HG03280 (cell line): ENCODE data around the gene PCNX2.

Experiments
- ATAC-seq: cut with Tn5 transposase; IDR thresholded peaks from one replicate; pipeline ENCODE4 v1.9.1; 2021; ENCODE audit warnings: mild to moderate bottlenecking, moderate library complexity; ENCODE audit not compliant: unreplicated experiment

PCNX2 gene

DNA sequence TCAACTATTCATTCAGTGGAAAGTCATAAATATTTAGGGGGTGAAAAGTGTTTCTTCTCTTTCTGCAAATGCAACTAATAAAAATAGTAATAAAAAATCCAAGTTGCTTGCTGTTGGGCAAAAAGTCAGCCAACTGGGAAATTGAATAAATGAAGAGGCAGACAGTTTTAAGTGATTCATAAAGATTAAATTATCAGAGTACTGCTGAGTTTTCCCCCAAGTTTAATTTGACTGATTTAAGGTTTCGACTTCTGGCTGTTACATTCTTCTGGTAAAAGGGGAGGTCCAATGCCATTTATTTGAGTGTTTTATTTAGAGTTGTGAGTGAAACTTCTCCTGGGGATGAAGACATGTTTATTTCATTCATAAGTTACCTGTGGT, 219.6 kb downstream of the PCNX2 start:
- no peak for ATAC-seq

DNA sequence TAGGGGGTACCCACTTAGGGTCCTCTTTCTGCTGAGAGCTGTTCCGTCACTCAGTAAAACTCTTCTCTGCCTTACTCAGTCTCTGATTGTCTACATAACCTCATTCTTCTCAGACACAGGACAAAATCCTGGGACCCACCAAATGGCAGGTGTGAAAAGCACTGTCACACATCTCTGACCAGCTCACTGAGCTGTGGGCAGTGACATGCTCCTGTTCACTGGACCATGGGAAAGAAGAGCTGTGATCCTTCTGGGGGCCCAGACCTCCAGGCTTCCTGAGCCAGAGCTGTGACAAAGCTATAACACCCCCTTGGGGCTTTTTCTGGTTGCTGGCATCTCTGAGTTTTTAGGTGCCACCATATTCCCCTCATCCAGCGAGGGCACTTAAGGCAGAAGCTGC, 229.4 kb downstream of the PCNX2 start:
- no peak for ATAC-seq

DNA sequence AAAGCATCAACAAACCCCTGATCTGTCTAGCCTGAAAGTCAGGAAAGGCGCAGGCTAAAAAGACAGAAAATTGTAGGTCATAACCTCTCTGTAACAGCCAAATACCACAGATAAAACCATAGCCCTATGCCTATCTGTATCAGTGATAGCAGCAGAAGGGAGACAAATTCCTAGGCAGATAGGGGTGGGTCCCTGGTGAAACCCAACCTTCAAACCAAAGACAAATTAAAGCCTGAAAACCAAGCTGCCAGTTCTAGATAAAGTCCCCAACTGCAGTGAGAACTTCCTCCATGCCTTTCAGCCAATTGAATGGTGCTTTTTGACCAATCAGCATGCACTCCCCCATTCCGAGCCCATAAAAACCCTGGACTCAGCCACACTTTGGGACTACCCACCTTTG, 229.8 kb downstream of the PCNX2 start:
- ATAC-seq, result no peak

- ATAC-seq, result no peak
Measured at GRCh38 chr1:233064988-233065387, 230.5 kb downstream of the PCNX2 start.

- ATAC-seq, result no peak
Measured at GRCh38 chr1:233063462-233063861, 232.1 kb downstream of the PCNX2 start.

DNA sequence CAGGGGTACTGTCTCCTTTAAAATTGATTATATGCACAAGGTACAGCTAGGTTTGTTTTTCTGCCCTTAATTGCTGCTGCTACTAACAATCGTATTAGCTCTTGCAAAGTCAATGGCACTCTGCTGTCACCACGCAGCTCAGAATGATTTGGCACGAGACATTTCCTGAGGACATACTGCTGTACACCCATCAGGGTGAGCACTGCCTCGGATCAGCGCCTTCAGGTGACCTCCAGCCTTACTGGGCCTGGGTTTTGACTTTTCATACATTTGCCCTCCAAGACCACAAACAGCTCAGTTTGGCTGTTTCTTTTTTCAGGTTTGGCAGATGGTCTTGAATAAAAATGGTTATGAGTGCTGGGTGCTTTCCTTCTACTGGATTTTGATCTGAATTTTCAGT, 234.3 kb downstream of the PCNX2 start:
- no peak for ATAC-seq

- ATAC-seq, result no peak
Measured at GRCh38 chr1:233060461-233060994, 235.0 kb downstream of the PCNX2 start.

DNA sequence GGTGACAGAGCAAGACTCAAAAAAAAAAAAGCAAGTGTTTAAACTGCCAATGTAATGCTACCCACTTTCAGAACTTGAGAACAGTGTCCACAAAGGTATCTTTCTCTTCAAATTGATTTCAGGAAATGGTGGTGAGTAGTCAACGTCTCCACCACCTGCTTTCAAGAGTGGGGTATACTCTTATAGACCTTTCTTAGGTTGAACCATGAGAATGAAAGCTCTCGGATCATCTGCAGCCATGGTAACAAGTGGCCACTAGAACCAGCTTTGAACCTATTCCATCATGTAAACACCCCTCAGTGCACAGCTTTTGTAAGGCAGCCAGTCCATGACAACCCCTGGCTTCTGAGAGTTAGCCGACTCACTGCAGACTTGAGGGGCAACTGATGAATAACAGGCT, 237.7 kb downstream of the PCNX2 start:
- ATAC-seq, result no peak

GRCh38 chr1:233055879-233056641, 239.5 kb downstream of the PCNX2 start:
- no peak for ATAC-seq

DNA sequence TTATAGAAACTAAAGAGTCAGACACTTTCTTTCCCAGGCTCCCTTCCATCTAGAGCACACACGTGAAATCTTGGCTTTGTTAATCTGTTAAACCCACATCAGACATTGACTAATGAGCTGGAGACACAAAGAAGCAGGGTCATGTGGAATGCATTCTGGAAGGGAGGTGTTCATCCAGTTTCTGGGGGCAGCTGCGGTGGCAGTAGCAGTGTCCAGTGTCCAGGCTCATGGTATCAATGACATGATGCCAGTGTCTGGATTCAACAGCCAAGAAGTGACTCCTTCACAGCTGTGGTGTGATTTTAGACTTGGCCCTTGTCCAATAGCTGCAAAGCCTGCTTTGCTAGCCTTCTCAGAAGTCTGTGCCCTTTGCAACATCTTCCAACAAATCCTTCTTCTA, 249.9 kb downstream of the PCNX2 start:
- no peak for ATAC-seq

GRCh38 chr1:233042834-233043233, 252.7 kb downstream of the PCNX2 start:
- no peak for ATAC-seq

DNA sequence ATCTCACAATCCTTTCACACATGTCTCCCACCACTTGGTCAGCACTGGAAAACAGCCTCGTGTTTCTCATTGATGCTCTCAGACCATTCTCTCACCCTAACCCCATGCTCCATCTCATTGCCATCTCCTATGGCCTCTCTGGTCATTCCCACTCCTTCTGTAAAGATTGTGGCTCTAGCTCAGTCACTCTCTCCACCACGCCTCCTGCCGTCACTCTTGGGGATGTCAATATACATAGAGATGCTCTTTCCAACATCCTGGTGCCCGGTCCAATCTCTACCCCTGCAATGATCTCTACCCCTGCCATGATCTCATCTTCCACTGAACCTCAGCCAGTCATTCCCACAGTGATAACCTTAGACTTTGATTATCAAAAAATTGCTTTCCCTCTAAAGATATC, 255.0 kb downstream of the PCNX2 start:
- ATAC-seq, result no peak

GRCh38 chr1:233038581-233038980, 256.9 kb downstream of the PCNX2 start:
- ATAC-seq, result no peak

GRCh38 chr1:233037843-233038242, 257.7 kb downstream of the PCNX2 start:
- ATAC-seq, result no peak

DNA sequence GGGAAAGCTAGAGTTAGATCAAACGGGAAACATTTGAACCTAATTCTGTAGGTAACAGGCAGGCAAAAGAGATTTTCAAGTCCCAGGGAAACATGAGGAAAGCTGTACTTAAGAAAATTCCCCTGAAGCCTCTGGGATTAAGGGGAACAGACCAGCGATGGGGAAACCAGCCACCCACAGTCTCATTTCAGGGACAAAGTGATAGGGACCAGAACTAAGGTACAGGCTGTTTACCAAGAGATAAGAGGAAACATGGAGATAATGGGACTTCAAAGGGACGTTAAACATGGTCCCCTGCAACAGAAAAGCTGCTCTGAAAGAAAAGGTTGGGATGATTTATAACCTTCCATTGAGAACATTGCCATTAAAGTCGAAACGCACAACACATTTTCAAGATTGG, 260.7 kb downstream of the PCNX2 start:
- ATAC-seq, result no peak

- ATAC-seq, result no peak
Measured at GRCh38 chr1:233033361-233033760, 262.2 kb downstream of the PCNX2 start.

DNA sequence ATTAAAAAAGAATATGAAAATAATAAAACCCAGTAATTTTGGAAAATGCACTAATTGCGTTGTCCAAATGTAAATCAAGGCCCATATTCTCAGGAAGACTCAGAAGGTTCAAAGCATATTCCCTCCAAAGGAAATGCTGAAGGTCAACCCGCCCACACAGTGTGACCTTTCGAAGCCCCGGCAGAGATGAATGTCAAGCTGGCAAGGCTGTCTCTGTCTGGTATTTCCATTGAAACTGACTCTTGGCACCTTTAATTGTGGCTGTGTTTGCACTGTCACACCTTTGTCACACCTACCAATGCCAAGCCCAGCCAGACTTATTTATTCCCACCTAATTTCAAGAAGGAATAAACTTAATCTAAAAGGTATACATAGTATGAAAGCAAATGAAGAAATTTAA, 262.6 kb downstream of the PCNX2 start:
- ATAC-seq, result no peak

GRCh38 chr1:233031521-233031920, 264.0 kb downstream of the PCNX2 start:
- no peak for ATAC-seq

- no peak for ATAC-seq
Measured at GRCh38 chr1:233027046-233027445, 268.5 kb downstream of the PCNX2 start.

GRCh38 chr1:233025567-233025966, 270.0 kb downstream of the PCNX2 start:
- ATAC-seq, result no peak

- no peak for ATAC-seq
Measured at GRCh38 chr1:233025157-233025556, 270.4 kb downstream of the PCNX2 start.

DNA sequence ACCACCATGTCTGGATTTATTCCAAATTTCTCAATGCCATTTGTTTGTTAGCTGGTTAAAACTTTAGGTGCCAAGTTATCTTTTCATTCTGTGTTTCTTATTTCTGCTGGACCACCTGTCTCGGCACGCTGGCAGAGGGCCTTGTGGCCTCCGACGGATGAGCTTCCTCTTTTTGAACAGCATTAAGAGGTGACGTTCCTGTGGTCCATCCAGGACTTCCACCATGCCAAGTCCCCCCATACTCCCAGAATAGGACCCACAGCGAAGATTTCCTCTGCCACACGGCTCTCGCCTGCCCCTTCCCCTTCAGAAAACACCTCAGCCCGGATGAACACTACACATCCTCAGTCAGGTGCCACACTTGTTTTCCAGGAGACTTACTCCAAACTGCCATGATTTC, 271.3 kb downstream of the PCNX2 start:
- no peak for ATAC-seq

GRCh38 chr1:233022246-233022645, 273.3 kb downstream of the PCNX2 start:
- ATAC-seq, result no peak
